H9 (cell line): Measurements from ENCODE around the gene ARSI. TPM values are rescaled to one million over a fixed set of nuclear protein-coding genes. Genes with fewer than 3 reads are reported as not detected.

Experiments used
- DNase-seq: peaks from one replicate; pipeline ENCODE4 v3.0.0-alpha.2; 2017
- H2AFZ ChIP-seq: one replicate; pipeline ENCODE4 v1.6.1; 2013; ENCODE audit warnings: mild to moderate bottlenecking, low read length, control low read depth, moderate library complexity
- H2AK5ac ChIP-seq: 2 replicates; pipeline ENCODE4 v1.6.1; 2013; ENCODE audit warnings: low read length, control low read depth, mixed read lengths; ENCODE audit not compliant: insufficient read length
- H2BK120ac ChIP-seq: one replicate; pipeline ENCODE4 v1.6.1; 2013; ENCODE audit warnings: low read depth, mild to moderate bottlenecking, low read length, control low read depth, inconsistent platforms; ENCODE audit not compliant: poor library complexity, severe bottlenecking
- H2BK12ac ChIP-seq: 2 replicates; pipeline ENCODE4 v1.6.1; 2013; ENCODE audit warnings: low read length, control low read depth, mixed read lengths, low read depth; ENCODE audit not compliant: insufficient read length
- H2BK15ac ChIP-seq: 2 replicates; pipeline ENCODE4 v1.6.1; 2013; ENCODE audit warnings: low read depth, low read length, control low read depth
- H2BK20ac ChIP-seq: one replicate; pipeline ENCODE4 v1.6.1; 2013; ENCODE audit warnings: low read depth, mild to moderate bottlenecking, low read length, control low read depth, inconsistent platforms; ENCODE audit not compliant: poor library complexity, severe bottlenecking
- H2BK5ac ChIP-seq: 2 replicates; pipeline ENCODE4 v1.6.1; 2013; ENCODE audit warnings: low read length, control low read depth, mixed read lengths; ENCODE audit not compliant: insufficient read length
- H3K14ac ChIP-seq: 2 replicates; pipeline ENCODE4 v1.6.1; 2013; ENCODE audit warnings: low read length, control low read depth; ENCODE audit not compliant: insufficient read depth
- H3K18ac ChIP-seq: 2 replicates; pipeline ENCODE4 v1.6.1; 2013; ENCODE audit warnings: low read depth, mild to moderate bottlenecking, mixed read lengths, low read length, control low read depth; ENCODE audit not compliant: insufficient read length
- H3K23ac ChIP-seq: 2 replicates; pipeline ENCODE4 v1.6.1; 2013; ENCODE audit warnings: low read length, control low read depth, mixed read lengths, low read depth; ENCODE audit not compliant: insufficient read length
- H3K23me2 ChIP-seq: 2 replicates; pipeline ENCODE4 v1.6.1; 2013; ENCODE audit warnings: low read depth, mild to moderate bottlenecking, mixed read lengths, low read length, control low read depth; ENCODE audit not compliant: insufficient read length, poor library complexity, severe bottlenecking
- H3K27ac ChIP-seq: 2 replicates; pipeline ENCODE4 v1.5.1; 2013; ENCODE audit warnings: low read length, control low read depth, mixed read lengths, low read depth; ENCODE audit not compliant: insufficient read length
- H3K27me3 ChIP-seq: 2 replicates; pipeline ENCODE4 v1.6.1; 2013; ENCODE audit warnings: low read length, control low read depth, inconsistent platforms; ENCODE audit not compliant: insufficient read depth
- H3K4ac ChIP-seq: 2 replicates; pipeline ENCODE4 v1.6.1; 2013; ENCODE audit warnings: low read depth, mild to moderate bottlenecking, control low read depth, inconsistent platforms, low read length, moderate library complexity
- H3K4me1 ChIP-seq: 2 replicates; pipeline ENCODE4 v1.6.1; 2013; ENCODE audit warnings: low read length, control low read depth, inconsistent platforms; ENCODE audit not compliant: insufficient read depth
- H3K4me2 ChIP-seq: 2 replicates; pipeline ENCODE4 v1.6.1; 2013; ENCODE audit warnings: low read length, control low read depth, mixed read lengths; ENCODE audit not compliant: insufficient read length, insufficient read depth
- H3K56ac ChIP-seq: 2 replicates; pipeline ENCODE4 v1.6.1; 2013; ENCODE audit warnings: low read depth, mild to moderate bottlenecking, mixed read lengths, low read length, control low read depth; ENCODE audit not compliant: insufficient read length
- H3K79me1 ChIP-seq: 2 replicates; pipeline ENCODE4 v1.6.1; 2013; ENCODE audit warnings: low read depth, mild to moderate bottlenecking, moderate library complexity, low read length, control low read depth, inconsistent platforms; ENCODE audit not compliant: insufficient read depth, poor library complexity, severe bottlenecking
- H3K79me2 ChIP-seq: 2 replicates; pipeline ENCODE4 v1.6.1; 2013; ENCODE audit warnings: low read length, control low read depth, inconsistent platforms; ENCODE audit not compliant: insufficient read depth
- H3K9ac ChIP-seq: 2 replicates; pipeline ENCODE4 v1.6.1; 2013; ENCODE audit warnings: low read length, control low read depth, mixed read lengths; ENCODE audit not compliant: insufficient read length; ENCODE audit errors: extremely low read depth
- H3K9me3 ChIP-seq: one replicate; pipeline ENCODE4 v1.6.1; 2013; ENCODE audit warnings: low read depth, low read length, inconsistent platforms; ENCODE audit not compliant: control insufficient read depth
- H3T11ph ChIP-seq: one replicate; pipeline ENCODE4 v1.6.1; 2013; ENCODE audit warnings: mild to moderate bottlenecking, low read length, control low read depth, inconsistent platforms
- H4K20me1 ChIP-seq: one replicate; pipeline ENCODE4 v1.6.1; 2013; ENCODE audit not compliant: control insufficient read depth, insufficient read length, insufficient read depth
- H4K5ac ChIP-seq: 2 replicates; pipeline ENCODE4 v1.6.1; 2013; ENCODE audit warnings: low read depth, mild to moderate bottlenecking, mixed read lengths, low read length, control low read depth; ENCODE audit not compliant: insufficient read length
- H4K8ac ChIP-seq: replicated peaks from 2 replicates; pipeline ENCODE4 v1.6.1; 2013; ENCODE audit warnings: low read length, control low read depth, mixed read lengths, low read depth; ENCODE audit not compliant: insufficient read length
- H4K91ac ChIP-seq: 2 replicates; pipeline ENCODE4 v1.6.1; 2013; ENCODE audit warnings: low read depth, mild to moderate bottlenecking, moderate library complexity, mixed read lengths, low read length, control low read depth; ENCODE audit not compliant: insufficient read length
- H3K27ac Mint-ChIP-seq, 3 experiments: 2 replicates in 2 of 3; 3 replicates in 1 of 3; pipeline ENCODE4 v1.8.0; 2020 to 2021; ENCODE audit warnings: mixed read lengths in 3 of 3, mild to moderate bottlenecking in 1 of 3, moderate library complexity in 1 of 3
- H3K27me3 Mint-ChIP-seq: 2 replicates; pipeline ENCODE4 v1.8.0; 2021; ENCODE audit warnings: low read depth, mild to moderate bottlenecking, moderate library complexity, mixed read lengths
- H3K36me3 Mint-ChIP-seq, 3 experiments: 2 replicates in 2 of 3; 3 replicates in 1 of 3; pipeline ENCODE4 v1.8.0; 2020 to 2021; ENCODE audit warnings: low read depth in 3 of 3, mixed read lengths in 3 of 3; ENCODE audit not compliant: insufficient read depth in 1 of 3
- H3K4me1 Mint-ChIP-seq, 2 experiments: 2 replicates each; pipeline ENCODE4 v1.8.0; 2020; ENCODE audit warnings: mixed read lengths in 2 of 2
- H3K4me3 Mint-ChIP-seq, 2 experiments: 2 replicates in 1 of 2; 3 replicates in 1 of 2; pipeline ENCODE4 v1.8.0; 2020 to 2021; ENCODE audit warnings: mild to moderate bottlenecking in 2 of 2, mixed read lengths in 2 of 2, moderate library complexity in 1 of 2
- H3K9me3 Mint-ChIP-seq, 2 experiments: 2 replicates in 1 of 2; 3 replicates in 1 of 2; pipeline ENCODE4 v1.8.0; 2020; ENCODE audit warnings: mild to moderate bottlenecking in 2 of 2, mixed read lengths in 2 of 2, moderate library complexity in 1 of 2
- CTCF ChIP-seq: fragments of 200-600 bp; sonication (generic); conservative IDR thresholded peaks from 3 replicates; pipeline ENCODE4 v1.8.0; 2021; ENCODE audit warnings: antibody characterized with exemption, mild to moderate bottlenecking
- WGBS: extraction: QIAGEN DNeasy Blood & Tissue Kit; methylation state at CpG from one replicate; pipeline ENCODE4 v1.1.7; 2013; ENCODE audit warnings: missing lambda C conversion rate, low lambda C conversion rate, mixed read lengths; ENCODE audit not compliant: insufficient read length; ENCODE audit errors: extremely low coverage; 5-methylcytosine and 5-hydroxymethylcytosine counted together
- total RNA-seq: library from RNA; stranded (reverse); gene quantifications from 2 replicates; pipeline ENCODE4 v1.2.1, GENCODE V29; 2021

The ARSI gene
- total RNA-seq, 1 experiment from 2014 or later: 1.7 TPM

- H2AK5ac ChIP-seq: no peak overlapping the region
- DNase-seq: no peak
- Mint-ChIP-seq H3K36me3 (no peaks in the 10 kb centered on the region), H3K4me3 (no peak overlapping the region), H3K27me3 (peaks cover 22% of the 10 kb centered on the region), H3K9me3 (no peaks in the 10 kb centered on the region), H3K27ac (no peak overlapping the region), H3K4me1 (peaks cover 47 to 53% of the 10 kb centered on the region in 2 experiments)
- H3T11ph ChIP-seq: no peak overlapping the region
- H2BK15ac ChIP-seq: no peak overlapping the region
- H3K79me2 ChIP-seq: no peaks in the 10 kb centered on the region
- H2BK20ac ChIP-seq: no peak overlapping the region
- TF ChIP-seq CTCF: no peak
- no peak overlapping the region for H2BK12ac ChIP-seq
- H4K8ac ChIP-seq: no peak overlapping the region
- no peaks in the 10 kb centered on the region for H4K20me1 ChIP-seq
- WGBS: no CpG with 5 or more reads among the region's 2 CpGs
- H3K9me3 ChIP-seq: no peaks in the 10 kb centered on the region
- H3K4me2 ChIP-seq: no peak overlapping the region
- no peak overlapping the region for H4K5ac ChIP-seq
- no peaks in the 10 kb centered on the region for H3K79me1 ChIP-seq
- H3K14ac ChIP-seq: no peak overlapping the region
- H2BK5ac ChIP-seq: no peak overlapping the region
- no peak overlapping the region for H3K56ac ChIP-seq
- no peak overlapping the region for H3K18ac ChIP-seq
- H3K27me3 ChIP-seq: no peaks in the 10 kb centered on the region; the same call in 1 of the 2 replicates
- H3K23ac ChIP-seq: no peak overlapping the region
- no peak overlapping the region for H3K9ac ChIP-seq
- no peak overlapping the region for H3K4ac ChIP-seq
- no peak overlapping the region for H2AFZ ChIP-seq
- no peak overlapping the region for H4K91ac ChIP-seq
- peaks cover 12% of the 10 kb centered on the region for H3K23me2 ChIP-seq
- peaks cover 5% of the 10 kb centered on the region; the same call in 1 of the 2 replicates for H3K4me1 ChIP-seq
- H3K27ac ChIP-seq: no peak overlapping the region
- no peak overlapping the region for H2BK120ac ChIP-seq
Observed at GRCh38 chr5:150305095-150305494, 2.4 kb upstream of the ARSI start.
